CD4-positive, alpha-beta T cell treated with Interleukin-15 for 4 hours (primary cell): ENCODE data around the gene MELK.

Experiments
- DNase-seq: peaks from one replicate; pipeline ENCODE4 v3.0.0-alpha.2; 2020; ENCODE audit warnings: low spot score

The MELK gene

DNA sequence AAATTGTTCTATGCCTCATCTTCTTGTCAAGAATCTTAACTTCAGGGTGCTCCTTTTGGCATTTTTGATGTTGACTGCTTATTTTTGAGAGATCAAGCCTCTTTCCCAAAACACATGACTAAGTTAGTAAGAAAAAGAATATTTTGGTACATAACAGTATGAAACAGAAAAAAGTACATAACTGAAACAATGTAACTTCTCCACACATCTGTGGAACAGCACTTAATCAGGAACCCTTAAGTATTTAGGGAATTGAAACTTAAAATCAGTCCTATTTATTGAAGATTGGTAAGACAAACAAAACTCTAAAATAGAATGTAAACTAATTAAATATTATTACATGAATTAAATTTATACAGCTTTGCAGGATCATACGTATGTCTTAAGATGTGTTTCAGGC, 103.4 kb downstream of the MELK start:
- DNase-seq, result no peak

DNA sequence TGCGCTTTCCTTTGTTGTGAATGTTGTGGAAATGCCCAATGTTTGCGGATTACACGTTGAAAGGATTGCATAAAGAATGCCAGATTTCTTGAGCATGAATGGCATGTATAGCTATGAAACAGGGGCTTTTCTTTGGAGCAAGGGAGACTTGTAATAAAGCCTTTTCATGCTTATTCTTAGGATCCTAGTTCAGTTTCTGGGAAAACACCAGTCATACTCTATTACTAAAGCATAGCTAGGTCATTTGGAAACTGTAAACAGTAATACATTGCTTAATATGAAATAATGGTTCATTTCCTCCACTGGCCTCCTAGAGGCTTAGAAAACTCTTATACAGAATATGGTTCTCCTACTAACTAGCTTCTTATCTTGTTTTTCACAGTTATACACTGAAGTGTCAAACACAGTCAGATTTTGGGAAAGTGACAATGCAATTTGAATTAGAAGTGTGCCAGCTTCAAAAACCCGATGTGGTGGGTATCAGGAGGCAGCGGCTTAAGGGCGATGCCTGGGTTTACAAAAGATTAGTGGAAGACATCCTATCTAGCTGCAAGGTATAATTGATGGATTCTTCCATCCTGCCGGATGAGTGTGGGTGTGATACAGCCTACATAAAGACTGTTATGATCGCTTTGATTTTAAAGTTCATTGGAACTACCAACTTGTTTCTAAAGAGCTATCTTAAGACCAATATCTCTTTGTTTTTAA, 104.2 kb downstream of the MELK start:
- no peak for DNase-seq

DNA sequence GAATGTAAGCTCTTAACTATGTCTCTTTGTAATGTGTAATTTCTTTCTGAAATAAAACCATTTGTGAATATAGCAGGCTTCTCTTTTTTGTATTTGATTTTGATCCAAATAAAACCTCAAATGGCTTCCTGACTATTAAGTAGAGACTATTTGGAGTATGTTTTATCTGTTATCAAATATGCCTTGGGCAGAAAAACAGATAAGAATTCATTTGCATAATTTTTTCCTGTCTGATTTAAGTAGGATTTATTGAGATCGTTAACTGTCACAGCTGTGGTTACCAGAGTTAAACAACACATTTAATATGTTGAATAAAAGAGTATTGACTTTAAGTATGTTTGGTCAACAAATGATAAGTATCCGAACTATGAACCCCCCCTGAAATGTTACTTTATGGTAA, 104.9 kb downstream of the MELK start:
- DNase-seq, result no peak

DNA sequence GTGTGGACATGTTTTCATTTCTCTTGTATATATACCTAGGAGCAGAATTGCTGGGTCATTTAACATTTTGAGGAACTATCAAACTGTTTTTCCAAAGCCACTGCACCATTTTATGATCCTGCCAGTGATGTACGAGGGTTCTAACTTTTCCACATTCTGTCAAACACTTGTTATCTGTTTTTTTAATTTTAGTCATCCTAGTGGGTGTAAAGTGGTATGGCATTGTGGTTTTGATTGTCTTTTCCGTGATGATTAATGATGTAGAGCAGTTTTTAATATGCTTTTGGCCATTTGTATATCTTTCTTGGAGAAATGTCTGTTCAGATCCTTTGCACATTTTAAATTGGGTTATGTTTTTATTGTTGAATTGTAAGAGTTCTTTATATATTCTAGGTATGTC, 107.0 kb downstream of the MELK start:
- DNase-seq, result no peak

DNA sequence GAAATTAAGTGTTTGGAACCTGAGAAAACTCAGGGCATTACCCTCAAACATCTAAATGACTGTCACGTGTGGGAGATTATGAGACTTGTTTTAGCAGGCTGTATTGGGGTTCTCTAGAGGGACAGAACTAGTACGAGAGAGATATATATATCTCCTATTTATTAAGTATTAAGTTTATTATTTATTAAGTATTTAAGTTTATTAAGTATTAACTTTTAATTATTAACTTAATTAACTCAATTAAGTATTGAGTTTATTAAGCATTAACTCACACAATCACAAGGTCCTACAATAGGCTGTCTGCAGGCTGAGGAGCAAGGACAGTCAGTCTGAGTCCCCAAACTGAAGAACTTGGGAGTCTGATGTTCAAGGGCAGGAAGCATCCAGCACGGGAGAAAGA, 113.8 kb downstream of the MELK start:
- DNase-seq, result no peak

DNA sequence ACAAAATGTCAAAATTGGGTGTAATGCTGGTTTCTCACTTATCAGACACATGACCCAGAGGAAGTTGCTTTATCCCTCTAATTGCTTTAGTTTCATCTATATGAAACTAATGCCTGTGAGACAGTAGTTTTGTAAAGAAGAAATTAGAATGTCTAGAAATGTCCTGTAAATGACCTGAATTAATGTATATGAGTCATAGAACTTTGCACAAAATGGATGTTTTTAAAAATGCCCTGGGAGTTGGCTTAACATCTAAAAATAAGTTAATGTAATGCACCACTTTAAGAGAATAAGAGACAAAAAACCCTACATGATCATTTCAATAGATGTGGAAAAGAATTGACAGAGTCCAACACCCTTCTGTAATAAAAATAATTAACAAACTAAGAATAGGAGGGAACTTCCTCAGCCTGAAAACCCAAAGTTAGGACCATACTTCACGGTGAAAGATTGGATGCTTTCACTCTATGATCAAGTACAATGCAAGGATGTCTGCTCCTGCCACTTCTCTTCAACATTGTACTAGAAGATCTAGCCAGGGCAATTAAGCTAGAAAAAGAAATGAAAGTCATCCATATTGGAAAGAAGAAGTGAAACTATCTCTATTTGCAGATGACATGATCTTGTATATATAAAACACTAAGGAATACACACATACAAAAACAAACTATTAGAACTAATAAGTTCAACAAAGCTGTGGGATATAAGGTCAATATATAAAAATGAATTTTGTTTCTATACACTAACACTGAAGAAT, 117.9 kb downstream of the MELK start:
- DNase-seq, result no peak

DNA sequence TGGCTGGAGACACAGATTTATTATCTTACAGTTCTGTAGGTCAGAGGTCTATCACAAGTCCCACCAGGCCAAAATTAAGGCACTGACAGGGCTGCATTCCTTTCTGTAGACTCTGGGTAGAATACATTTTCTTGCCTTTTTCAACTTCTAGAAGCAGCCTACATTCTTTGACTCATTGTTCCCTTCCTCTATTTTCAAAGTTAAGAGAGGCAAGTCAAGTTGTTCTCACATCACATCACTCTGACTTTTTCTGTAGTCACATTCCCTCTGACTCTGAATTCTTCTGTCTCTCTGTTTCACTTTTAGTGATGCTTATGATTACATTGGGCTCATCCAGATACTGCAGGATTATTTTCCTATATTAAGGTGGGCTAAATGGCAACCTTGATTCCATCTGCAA, 119.0 kb downstream of the MELK start:
- DNase-seq, result no peak

DNA sequence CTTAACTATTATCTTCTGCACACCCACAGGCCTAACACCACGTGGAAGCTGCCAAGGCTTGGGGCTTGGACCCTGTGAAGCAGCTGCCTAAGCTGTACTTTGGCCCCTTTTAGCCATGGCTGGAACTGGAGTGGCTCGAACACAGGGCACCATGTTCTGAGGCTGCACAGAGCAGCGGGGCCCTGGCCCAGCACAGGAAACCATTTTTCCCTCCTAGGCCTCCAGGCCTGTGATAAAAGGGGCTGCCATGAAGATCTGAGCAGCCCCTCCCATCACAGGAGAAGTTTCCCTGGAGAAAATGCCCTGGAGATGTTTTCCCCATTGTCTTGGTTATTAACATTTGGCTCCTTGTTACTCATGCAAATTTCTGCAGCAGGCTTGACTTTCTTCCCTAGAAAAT, 126.3 kb downstream of the MELK start:
- DNase-seq, result no peak

DNA sequence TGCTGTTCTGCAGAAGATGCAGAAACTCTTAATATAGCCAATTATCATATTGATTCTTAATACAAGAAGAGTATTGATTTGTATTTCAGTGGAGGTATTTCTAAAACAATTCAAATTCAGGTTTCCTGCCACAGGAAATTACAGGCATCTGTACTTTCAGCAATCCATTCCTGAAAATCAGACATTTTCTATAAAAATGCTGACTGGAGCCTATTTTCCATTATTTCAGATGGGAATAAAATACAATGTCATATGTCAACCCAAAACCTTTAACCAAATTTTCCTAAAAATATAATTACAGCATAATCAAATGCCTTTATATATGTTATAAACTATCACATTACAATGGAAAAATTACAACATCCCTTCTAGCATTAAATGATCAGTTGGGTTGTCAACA, 131.5 kb downstream of the MELK start:
- no peak for DNase-seq

DNA sequence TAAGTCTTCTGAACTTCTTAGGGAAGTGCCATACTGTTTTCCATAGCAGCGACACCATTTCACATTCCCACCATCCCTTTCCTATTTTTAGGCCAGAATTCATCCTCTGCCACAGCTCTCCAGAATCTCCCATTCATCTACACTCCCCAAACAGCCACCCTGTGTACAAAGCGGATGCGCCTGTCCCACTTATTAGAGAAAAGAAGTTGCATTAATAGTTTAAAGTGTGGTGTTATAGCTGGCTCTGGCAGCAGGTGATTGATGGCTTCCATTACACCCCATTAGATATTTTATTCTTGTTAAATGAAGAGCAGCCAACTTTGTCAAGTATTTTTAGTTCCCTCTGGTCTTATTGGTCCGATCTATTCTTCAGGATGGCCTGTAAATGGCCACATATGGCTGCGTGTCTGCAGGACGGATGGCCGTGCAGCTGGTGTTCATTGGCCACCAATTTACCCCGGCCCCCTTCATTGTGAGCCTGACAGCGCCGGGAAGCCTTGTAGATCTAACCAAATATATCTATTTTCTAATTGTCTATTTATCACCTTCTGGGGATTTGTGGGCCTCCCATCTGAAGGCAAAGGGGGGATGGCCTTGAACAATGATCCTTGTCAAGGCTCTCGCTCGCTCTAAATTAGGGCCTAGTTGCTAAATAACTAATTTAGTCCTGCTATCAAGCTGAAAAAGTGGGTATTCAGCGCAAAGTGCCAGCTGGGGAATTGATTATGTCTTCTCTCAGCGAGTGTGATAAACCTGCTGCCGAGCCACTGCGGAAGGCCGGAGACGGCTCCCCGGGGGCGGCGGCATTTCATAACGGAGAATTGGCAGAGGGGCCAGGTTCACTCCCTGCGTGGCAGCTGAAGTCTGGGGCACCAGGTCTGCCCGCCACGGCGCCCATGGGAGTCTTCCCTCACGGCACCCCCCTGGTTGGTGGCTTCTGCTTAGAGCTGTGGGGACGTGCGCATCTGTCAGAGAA, 141.1 kb downstream of the MELK start:
- no peak for DNase-seq

DNA sequence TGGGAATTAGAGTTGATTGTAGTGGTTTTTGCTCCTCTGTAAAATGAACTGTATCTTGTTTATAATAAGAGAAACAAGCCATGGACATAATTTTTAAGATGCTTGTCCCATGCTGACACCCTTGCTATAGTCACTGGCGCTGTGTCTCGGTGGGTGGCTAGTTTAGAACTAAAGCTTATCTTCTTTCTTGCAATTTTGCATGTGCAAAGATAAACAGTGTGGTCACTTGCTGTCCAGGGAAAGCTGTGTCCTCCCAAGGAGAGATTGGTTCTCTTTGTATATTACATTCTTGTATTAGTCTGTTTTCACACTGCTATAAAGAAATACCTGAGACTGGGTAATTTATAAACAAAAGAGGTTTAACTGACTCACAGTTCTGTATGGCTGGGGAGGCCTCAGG, 143.8 kb downstream of the MELK start:
- no peak for DNase-seq

DNA sequence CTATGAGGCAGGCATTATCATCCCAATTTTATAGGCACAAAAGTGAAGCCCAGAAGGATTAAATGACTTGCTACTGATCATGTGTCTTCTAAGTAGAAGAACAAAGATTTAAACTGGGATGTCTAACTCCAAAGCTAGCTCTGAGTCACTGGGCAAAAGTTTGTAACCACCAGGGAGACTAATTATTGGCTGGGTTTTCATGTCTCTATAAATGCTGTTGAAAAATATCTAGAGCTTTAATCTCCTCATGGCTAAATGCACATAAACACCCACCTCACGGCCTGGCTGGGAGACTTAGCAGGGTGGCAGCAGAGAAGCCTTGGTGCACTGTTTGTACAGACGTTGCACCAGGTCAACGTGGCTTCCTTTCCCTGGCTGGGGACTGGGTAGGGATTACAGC, 144.6 kb downstream of the MELK start:
- DNase-seq, result no peak

DNA sequence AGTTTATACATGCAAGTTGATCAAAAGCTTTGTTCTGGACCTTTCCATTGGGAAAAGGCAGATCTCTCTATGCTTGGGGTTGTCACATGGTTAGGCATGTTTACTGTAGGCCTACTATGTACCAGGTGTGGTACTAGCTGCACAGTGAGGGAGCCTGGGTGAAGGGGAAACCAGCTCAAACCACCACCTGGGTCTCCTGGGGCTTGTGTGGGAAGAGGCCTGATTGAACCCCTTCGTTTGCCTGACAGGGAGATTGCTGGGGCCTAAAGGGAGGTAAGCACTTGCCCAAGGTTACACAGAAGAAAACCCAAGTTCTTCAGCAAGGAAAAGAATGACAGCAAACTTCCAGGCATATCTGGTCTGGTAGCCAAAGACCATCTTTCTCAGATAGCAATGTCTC, 145.9 kb downstream of the MELK start:
- no peak for DNase-seq

DNA sequence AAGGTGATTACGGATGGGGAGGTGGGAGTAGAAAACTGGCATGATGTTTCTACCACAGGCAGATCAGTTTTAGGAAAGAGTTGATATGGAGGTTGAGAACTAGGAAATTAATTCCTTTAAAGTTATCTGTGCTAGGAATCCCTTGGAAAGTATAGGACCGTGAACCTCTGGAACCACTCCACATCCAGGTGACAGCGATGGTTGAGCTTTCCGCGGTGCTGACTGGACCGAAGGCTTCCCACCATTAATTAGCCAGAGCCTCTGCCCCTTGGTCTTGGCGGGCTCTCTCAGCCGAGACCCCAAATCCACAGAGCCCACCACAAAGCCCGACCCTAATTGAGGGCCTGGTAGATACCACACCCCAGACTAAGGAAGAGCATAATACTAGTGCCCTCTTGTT, 147.3 kb downstream of the MELK start:
- DNase-seq, result no peak

DNA sequence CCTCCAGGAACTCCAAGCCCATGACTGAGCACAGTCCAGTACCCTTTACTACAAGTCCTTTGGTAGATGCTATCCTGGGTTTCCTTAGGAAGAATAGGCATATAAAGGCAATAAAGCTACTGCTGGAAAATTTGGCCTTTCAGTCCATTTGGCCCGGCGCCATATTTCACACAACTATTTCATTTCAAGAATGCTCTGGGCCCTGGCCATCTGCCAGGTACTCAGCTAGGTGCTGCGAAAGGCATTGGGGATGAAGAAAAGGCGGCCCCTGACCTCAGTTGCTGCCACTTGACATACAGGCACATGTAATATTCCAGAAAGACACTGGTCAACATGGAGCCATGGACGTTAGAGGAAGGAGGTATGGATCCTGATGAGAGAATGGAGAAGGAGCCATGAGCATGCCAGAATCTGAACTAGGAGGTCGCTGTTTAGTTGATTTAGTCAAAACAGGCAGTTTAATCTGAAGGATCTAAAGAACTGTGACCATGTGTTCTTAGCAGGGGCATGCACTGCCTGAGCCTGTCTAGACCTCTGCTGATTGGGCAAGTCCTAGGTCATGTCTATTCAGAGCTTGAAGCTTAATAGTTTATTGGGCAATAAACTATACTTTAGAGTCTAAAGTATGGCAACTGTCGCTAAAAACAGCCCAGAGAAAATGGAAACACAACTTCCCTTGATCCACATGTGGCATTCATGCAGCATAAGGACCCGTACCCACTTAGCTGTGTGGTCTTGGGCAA, 149.3 kb downstream of the MELK start:
- DNase-seq, result no peak

DNA sequence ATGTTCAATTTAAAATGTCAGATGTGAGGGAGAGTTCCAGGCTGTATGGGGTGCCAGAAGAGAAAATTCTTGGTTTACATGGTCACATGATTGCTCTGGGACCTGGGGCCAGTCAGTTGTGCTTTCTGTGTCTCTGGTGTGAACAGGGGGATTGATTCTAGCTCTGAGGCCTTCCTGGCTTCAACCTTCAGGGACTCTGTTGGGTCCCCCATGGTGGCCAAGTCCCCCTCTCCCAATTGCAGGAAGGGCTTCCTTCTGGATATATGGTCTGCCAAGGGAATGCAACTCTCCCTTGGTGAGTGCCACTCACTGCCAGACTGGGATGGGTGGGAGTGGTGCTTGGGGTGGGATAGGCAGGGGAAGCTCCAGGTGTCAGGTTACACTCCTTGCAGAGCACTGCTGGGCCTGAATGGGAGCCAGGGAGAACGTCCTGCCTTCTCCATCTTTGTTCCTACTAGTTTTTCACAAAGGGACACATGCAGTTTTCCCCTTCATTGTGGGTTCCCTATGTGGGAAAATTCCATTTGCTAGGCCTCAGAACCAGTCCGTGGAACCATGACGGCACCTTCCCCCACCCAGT, 153.2 kb downstream of the MELK start:
- DNase-seq, result no peak
